Glutamatergic neuron (in vitro differentiated cells): ENCODE data around the gene MGAT4C. TPM values are rescaled to one million over a fixed set of nuclear protein-coding genes. Genes with fewer than 3 reads are reported as not detected.

Experiments used
- DNase-seq: peaks from one replicate; pipeline ENCODE4 v3.0.0; 2022
- H3K27ac Mint-ChIP-seq: one replicate; pipeline ENCODE4 v1.8.0; 2020; ENCODE audit warnings: mild to moderate bottlenecking, mixed read lengths, inconsistent platforms; ENCODE audit not compliant: unreplicated experiment
- H3K27me3 Mint-ChIP-seq: one replicate; pipeline ENCODE4 v1.8.0; 2020; ENCODE audit warnings: mild to moderate bottlenecking, moderate library complexity, mixed read lengths, inconsistent platforms; ENCODE audit not compliant: unreplicated experiment
- H3K36me3 Mint-ChIP-seq: one replicate; pipeline ENCODE4 v1.8.0; 2020; ENCODE audit warnings: mild to moderate bottlenecking, mixed read lengths, inconsistent platforms; ENCODE audit not compliant: unreplicated experiment
- H3K4me1 Mint-ChIP-seq: one replicate; pipeline ENCODE4 v1.8.0; 2020; ENCODE audit warnings: mild to moderate bottlenecking, low read depth, mixed read lengths, inconsistent platforms; ENCODE audit not compliant: unreplicated experiment
- H3K4me3 Mint-ChIP-seq: one replicate; pipeline ENCODE4 v1.8.0; 2020; ENCODE audit warnings: mild to moderate bottlenecking, mixed read lengths, inconsistent platforms; ENCODE audit not compliant: unreplicated experiment
- H3K9me3 Mint-ChIP-seq: one replicate; pipeline ENCODE4 v1.8.0; 2020; ENCODE audit warnings: mild to moderate bottlenecking, moderate library complexity, mixed read lengths, inconsistent platforms; ENCODE audit not compliant: unreplicated experiment
- CTCF ChIP-seq: fragments of 200-600 bp; sonication (generic); IDR thresholded peaks from one replicate; pipeline ENCODE4 v1.5.0; 2021; ENCODE audit not compliant: partially characterized antibody, unreplicated experiment
- total RNA-seq: library from RNA; stranded (reverse); fragmentation: NEBNext Ultra II Directional; extraction: Animal tissue kit (Norgen Biotek cat#: 25700); gene quantifications from one replicate; pipeline ENCODE4 v1.2.1, GENCODE V29; 2021; ENCODE audit not compliant: unreplicated experiment

Gene MGAT4C
- total RNA-seq, 1 donor from 2014 or later, result 0.98 TPM

GRCh38 chr12:86154620-86155019 is 101.6 kb downstream of the MGAT4C start:
- no peak overlapping the region for H3K27ac Mint-ChIP-seq
- TF ChIP-seq CTCF, result no peak
- no peaks in the 10 kb centered on the region for H3K36me3 Mint-ChIP-seq
- H3K27me3 Mint-ChIP-seq, result no peaks in the 10 kb centered on the region
- no peak overlapping the region for H3K4me3 Mint-ChIP-seq
- DNase-seq, result no peak
- no peaks in the 10 kb centered on the region for H3K4me1 Mint-ChIP-seq
- H3K9me3 Mint-ChIP-seq, result no peaks in the 10 kb centered on the region

GRCh38 chr12:86148612-86149011 is 107.6 kb downstream of the MGAT4C start:
- Mint-ChIP-seq H3K4me3 (no peak overlapping the region), H3K27me3 (no peaks in the 10 kb centered on the region), H3K9me3 (no peaks in the 10 kb centered on the region), H3K4me1 (no peaks in the 10 kb centered on the region), H3K27ac (no peak overlapping the region), H3K36me3 (no peaks in the 10 kb centered on the region)
- no peak for DNase-seq
- TF ChIP-seq CTCF, result no peak

GRCh38 chr12:86148071-86148470 is 108.1 kb downstream of the MGAT4C start:
- no peaks in the 10 kb centered on the region for H3K4me1 Mint-ChIP-seq
- no peak for TF ChIP-seq CTCF
- no peaks in the 10 kb centered on the region for H3K9me3 Mint-ChIP-seq
- no peaks in the 10 kb centered on the region for H3K36me3 Mint-ChIP-seq
- no peak overlapping the region for H3K27ac Mint-ChIP-seq
- DNase-seq, result no peak
- H3K4me3 Mint-ChIP-seq, result no peak overlapping the region
- H3K27me3 Mint-ChIP-seq, result no peaks in the 10 kb centered on the region

- no peak overlapping the region for H3K27ac Mint-ChIP-seq
- H3K4me1 Mint-ChIP-seq, result no peaks in the 10 kb centered on the region
- no peaks in the 10 kb centered on the region for H3K36me3 Mint-ChIP-seq
- H3K9me3 Mint-ChIP-seq, result no peaks in the 10 kb centered on the region
- DNase-seq, result no peak
- no peak for TF ChIP-seq CTCF
- no peak overlapping the region for H3K4me3 Mint-ChIP-seq
- H3K27me3 Mint-ChIP-seq, result no peaks in the 10 kb centered on the region
These were observed 111.0 kb downstream of the MGAT4C start for GRCh38 chr12:86145156-86145555.

- Mint-ChIP-seq H3K27me3 (no peaks in the 10 kb centered on the region), H3K27ac (no peak overlapping the region), H3K36me3 (no peaks in the 10 kb centered on the region), H3K4me3 (no peak overlapping the region), H3K9me3 (no peaks in the 10 kb centered on the region), H3K4me1 (no peaks in the 10 kb centered on the region)
- no peak for TF ChIP-seq CTCF
- DNase-seq, result no peak
These were observed 113.0 kb downstream of the MGAT4C start for GRCh38 chr12:86143162-86143561.
